Measurements from ENCODE around the gene EFHD2. TPM values are rescaled to one million over a fixed set of nuclear protein-coding genes. Genes with fewer than 3 reads are reported as not detected.

Gene EFHD2
- polyA plus RNA-seq, 3 donors: 314 to 329 (median 323) TPM

- H3K27me3 ChIP-seq (ENCODE audit: control insufficient read depth in 2 of 2, insufficient read depth in 2 of 2, low read length in 2 of 2): peaks cover 0 to 13% of the 10 kb centered on the region in 2 donors
- Mint-ChIP-seq H3K4me3 (no peak overlapping the region), H3K36me3 (no peaks in the 10 kb centered on the region), H3K27ac (no peak overlapping the region), H3K9me3 (no peaks in the 10 kb centered on the region), H3K27me3 (ENCODE audit: low read depth in 3 of 3) (peaks cover 0 to 25% (median 16%) of the 10 kb centered on the region in 3 donors), H3K4me1 (no peaks in the 10 kb centered on the region)
- H2AFZ ChIP-seq (ENCODE audit: insufficient read depth, low read depth, low read length, poor library complexity, severe bottlenecking): no peak overlapping the region
- no peaks in the 10 kb centered on the region for H3K36me3 ChIP-seq (replicated peaks in 1 of 2; ENCODE audit: control insufficient read depth in 1 of 2, insufficient read depth in 2 of 2, low read length in 2 of 2)
- no peaks in the 10 kb centered on the region for H3K79me2 ChIP-seq (ENCODE audit: insufficient read depth, low read length)
- WGBS (ENCODE audit: insufficient coverage): 88% methylated on average over 9 of the region's 17 CpGs
- no peak overlapping the region for H3K9ac ChIP-seq (ENCODE audit: insufficient read depth, low read length, poor library complexity, severe bottlenecking)
- TF ChIP-seq CTCF (IDR thresholded peaks at IDR 0.05): no peak
- DNase-seq: no peak
- H4K20me1 ChIP-seq (ENCODE audit: insufficient read depth, low read length): no peaks in the 10 kb centered on the region
- no peak overlapping the region for H3K4me3 ChIP-seq (replicated peaks in 1 of 3; ENCODE audit: low read depth in 2 of 3, low read length in 3 of 3)
- no peaks in the 10 kb centered on the region for H3K4me1 ChIP-seq (ENCODE audit: control insufficient read depth in 1 of 2, insufficient read depth in 2 of 2, low read length in 2 of 2)
- no peaks in the 10 kb centered on the region for H3K9me3 ChIP-seq (replicated peaks in 1 of 2; ENCODE audit: control insufficient read depth in 1 of 2, insufficient read depth in 1 of 2, low read length in 2 of 2)
- intact Hi-C loops (cut with micrococcal nuclease): no loop called here
- H3K4me2 ChIP-seq (replicated peaks; ENCODE audit: extremely low read depth, low read length, poor library complexity, severe bottlenecking): no peak overlapping the region
- no peak overlapping the region for H3K27ac ChIP-seq (ENCODE audit: low read depth in 1 of 2, low read length in 2 of 2)
Measured at GRCh38 chr1:15444468-15445389, 35.0 kb downstream of the EFHD2 start.

GRCh38 chr1:15445390-15446122 lies 35.9 kb downstream of the EFHD2 start:
- Histone ChIP-seq H3K27ac (ENCODE audit: low read depth in 1 of 2, low read length in 2 of 2) (no peak overlapping the region), H3K9ac (ENCODE audit: insufficient read depth, low read length, poor library complexity, severe bottlenecking) (no peak overlapping the region), H2AFZ (ENCODE audit: insufficient read depth, low read depth, low read length, poor library complexity, severe bottlenecking) (no peak overlapping the region), H3K27me3 (ENCODE audit: control insufficient read depth in 2 of 2, insufficient read depth in 2 of 2, low read length in 2 of 2) (peaks cover 0 to 13% of the 10 kb centered on the region in 2 donors), H3K4me1 (ENCODE audit: control insufficient read depth in 1 of 2, insufficient read depth in 2 of 2, low read length in 2 of 2) (no peaks in the 10 kb centered on the region), H3K4me2 (replicated peaks; ENCODE audit: extremely low read depth, low read length, poor library complexity, severe bottlenecking) (no peak overlapping the region), H3K36me3 (replicated peaks in 1 of 2; ENCODE audit: control insufficient read depth in 1 of 2, insufficient read depth in 2 of 2, low read length in 2 of 2) (no peaks in the 10 kb centered on the region), H3K9me3 (replicated peaks in 1 of 2; ENCODE audit: control insufficient read depth in 1 of 2, insufficient read depth in 1 of 2, low read length in 2 of 2) (no peaks in the 10 kb centered on the region), H3K4me3 (replicated peaks in 1 of 3; ENCODE audit: low read depth in 2 of 3, low read length in 3 of 3) (no peak overlapping the region), H4K20me1 (ENCODE audit: insufficient read depth, low read length) (no peaks in the 10 kb centered on the region), H3K79me2 (ENCODE audit: insufficient read depth, low read length) (no peaks in the 10 kb centered on the region)
- DNase-seq: no peak
- Mint-ChIP-seq H3K36me3 (no peaks in the 10 kb centered on the region), H3K4me3 (peak overlapping the region in 1 of 2 donors; percentile 36), H3K27me3 (ENCODE audit: low read depth in 3 of 3) (peaks cover 1 to 22% (median 16%) of the 10 kb centered on the region in 3 donors), H3K9me3 (no peaks in the 10 kb centered on the region), H3K4me1 (no peaks in the 10 kb centered on the region), H3K27ac (no peak overlapping the region)
- 43% methylated on average over 11 of the region's 14 CpGs for WGBS (ENCODE audit: insufficient coverage)
- intact Hi-C loops (cut with micrococcal nuclease): no loop called here
- TF ChIP-seq CTCF (IDR thresholded peaks at IDR 0.05): no peak
